ENCODE measurements around the gene LIPC.
"Not testable (repeated sequence)": the region's sequence is repeated elsewhere in the genome, so short reads cannot be mapped to it uniquely, and the experiment has no call there.

The LIPC gene

DNA sequence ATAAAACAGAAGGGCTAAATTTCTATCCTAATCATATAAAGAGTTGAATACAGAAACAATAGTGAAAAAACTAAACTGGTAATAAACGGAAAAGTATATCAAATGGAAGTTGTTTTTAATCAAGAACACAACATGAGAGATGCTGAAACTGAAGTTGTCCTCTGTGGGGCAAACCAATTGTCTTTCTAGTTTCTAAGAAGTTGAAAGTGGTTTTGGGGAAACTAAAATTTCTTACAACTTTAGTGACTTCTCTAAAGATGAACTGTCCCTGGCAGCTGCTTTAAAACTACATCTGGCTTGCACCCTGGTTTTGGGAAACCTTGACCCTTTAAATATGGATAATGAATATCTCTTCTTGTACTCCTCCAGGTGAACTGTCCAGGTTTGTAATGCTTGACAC, 162.1 kb downstream of the LIPC start:
- no peak for DNase-seq

DNA sequence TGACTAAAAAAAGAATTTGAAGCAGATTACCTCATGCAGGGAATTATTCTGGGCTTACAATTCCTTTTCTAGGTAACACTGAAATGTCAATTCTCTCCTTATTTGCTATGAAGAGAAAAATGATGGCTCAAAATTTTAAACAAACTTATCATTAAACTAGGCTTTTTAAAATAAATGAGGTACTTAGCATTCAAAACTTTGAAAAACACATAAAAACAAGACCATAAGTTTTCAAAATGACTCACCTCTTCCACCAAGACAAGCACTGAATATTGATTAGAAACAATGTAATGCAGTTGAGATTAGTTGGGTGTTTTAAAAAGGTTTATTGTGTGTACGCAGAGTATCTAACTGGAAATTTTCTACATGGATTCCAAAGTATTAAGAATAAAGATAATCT, 163.1 kb downstream of the LIPC start:
- DNase-seq: no peak

DNA sequence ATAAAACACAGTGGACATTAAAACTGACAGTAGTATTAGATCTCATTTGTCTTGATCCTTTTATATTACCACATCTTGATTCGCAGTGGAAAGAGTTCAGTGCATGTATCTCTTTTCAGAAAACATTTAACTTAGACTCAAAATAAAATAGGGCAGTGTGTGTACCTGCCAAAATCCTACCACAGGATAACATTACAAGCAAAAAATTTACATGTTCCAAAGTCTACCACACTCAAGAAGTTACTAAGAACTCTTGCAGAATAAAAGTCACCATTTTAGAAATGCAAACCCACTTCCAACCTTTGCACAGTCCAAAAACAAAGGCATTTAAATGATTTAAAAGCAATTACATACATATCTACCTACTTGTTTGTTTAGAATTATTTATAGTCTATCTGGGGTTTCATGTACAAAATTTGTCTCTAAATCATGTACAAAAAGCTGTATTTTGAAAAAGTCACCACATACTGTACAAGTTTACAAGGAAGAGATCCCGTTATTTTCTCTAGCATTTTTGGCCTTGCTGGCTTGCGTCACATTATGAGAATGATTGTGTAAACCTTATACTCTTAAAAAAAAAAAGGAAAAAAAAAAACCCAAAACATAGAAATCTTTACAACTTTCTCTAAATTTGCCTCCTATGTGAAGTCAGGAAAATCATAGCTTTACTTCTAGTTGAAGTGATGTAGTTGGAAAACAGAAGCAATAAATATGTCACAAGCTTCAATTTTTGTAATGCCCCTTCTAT, 163.9 kb downstream of the LIPC start:
- no peak for DNase-seq

DNA sequence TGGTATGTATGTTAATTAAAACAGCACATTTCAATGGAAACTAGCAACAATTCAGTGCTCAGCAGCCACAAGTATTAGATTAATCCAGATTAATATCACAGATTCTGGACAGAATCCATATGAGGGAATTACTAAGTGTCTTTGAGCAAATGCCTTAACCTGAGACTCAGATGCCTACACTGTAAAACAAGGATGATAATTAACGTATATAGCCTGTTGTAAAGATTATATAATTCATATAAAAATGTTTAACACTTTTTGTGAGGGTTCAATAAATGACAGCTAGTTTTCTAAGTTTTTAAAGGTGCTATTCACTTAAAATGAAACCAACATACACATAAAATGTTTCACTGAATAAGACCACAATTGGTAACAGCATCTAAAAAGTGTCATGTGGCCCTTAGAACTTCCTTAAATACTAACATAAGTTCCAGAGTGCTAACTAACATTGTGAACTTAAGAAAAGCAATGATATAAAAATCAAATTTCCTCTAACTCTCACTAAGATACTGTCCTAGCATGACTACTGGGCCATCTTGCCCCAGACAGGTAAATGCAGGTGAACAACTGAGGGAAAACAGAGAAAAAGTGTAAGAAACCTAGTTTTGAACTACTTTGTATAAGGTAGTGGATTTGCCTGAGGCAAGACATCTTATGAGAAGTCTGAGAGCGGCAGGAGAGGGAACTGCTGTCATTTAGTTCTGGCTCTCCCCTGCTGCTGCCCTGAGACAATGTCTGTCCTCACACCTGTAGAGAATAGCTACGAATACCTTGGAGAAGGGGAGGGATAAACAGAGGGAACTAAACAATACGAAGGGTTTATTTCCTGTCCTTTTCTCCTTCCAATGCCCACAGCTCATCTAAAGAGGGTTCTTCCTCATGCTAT, 166.4 kb downstream of the LIPC start:
- no peak for DNase-seq

DNA sequence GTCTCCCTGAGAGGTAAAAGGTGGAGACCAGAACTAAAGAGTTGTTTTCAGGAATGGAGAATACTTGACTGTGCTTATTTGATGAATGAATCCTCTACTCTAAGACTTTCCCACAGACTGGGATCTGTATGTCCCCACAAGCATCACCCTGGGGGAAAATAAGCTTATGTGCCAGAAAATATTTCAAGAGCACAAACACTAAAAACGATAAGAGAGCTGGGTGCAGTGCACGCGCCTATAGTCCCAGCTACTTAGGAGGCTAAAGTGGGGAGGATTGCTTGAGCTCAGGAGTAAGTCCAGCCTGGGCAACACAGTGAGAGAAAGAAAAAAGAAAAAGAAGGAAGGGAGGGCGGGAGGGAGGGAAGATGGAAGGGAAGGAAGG, 167.0 kb downstream of the LIPC start:
- no peak for DNase-seq

GRCh38 chr15:58602823-58603222, 171.0 kb downstream of the LIPC start:
- no peak for DNase-seq

GRCh38 chr15:58603927-58604326, 172.1 kb downstream of the LIPC start:
- DNase-seq: not testable (repeated sequence)

GRCh38 chr15:58604455-58604923, 172.7 kb downstream of the LIPC start:
- no peak for DNase-seq

GRCh38 chr15:58605931-58606530, 174.2 kb downstream of the LIPC start:
- no peak for DNase-seq

DNA sequence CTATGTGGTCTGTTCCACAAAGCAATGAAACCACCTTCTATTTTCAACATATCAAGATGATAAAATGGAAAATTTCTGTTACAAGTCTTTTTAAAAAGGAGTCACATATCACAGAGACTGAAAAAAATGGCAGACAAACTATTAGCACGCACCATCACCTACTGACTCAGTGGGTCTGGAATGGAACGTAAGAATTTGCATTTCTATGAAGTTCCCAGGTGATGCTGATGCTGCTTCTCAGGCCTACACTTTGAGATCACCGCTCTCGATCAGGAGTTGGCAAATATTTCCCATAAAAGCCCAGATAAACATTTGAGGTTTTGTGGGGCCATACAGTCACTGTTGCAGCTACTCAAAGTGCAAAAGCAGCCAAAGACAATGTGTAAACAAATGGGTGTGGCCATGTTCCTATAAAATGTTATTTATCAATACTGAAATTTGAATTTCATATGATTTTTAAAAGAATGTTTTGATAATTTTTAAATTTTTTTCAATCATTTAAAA, 174.8 kb downstream of the LIPC start:
- DNase-seq: no peak

GRCh38 chr15:58608129-58608590, 176.4 kb downstream of the LIPC start:
- DNase-seq: no peak

GRCh38 chr15:58608711-58609110, 176.9 kb downstream of the LIPC start:
- DNase-seq: no peak

DNA sequence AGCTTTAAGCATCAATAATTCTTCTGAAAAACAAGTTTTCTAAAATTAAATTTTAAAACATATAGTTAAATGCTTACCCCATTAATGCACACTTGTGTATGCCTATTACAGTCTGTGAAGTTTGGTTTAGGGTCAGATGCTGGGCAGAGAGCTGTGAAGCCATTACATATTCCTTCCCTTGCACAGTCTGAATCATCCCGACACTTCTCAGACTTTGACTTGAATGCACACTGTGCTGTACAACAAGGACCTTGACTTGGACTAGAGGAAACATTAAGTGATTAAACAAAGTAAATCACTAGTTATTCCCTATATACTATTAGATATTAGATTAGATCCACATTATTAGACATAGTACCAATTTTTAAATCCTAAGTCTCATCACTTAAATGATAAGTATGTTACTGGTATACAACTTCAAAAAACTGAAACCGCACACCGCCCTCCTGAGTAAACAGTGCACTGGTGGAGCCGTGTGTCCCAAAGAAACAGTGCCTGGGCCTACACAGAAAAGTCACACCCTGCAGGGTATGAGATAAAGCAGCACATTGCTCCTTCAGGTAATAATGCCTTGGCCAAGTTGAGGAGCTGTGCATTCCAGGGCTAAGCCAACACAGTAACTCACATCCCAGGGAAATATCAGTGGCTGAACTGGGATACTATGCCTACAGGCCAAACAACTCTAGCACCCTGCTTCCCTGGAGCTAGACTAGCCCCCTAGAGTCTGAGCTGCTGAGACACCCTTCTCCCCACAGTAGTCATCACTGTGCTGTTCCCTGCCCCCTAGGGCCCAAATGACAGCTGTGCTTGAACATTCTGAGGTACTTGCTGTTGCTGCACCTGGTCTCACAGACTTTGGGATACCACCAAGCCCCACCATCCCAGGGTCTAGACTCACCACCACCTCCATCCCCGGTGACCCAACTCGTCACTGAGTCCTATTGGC, 180.2 kb downstream of the LIPC start:
- DNase-seq: no peak

DNA sequence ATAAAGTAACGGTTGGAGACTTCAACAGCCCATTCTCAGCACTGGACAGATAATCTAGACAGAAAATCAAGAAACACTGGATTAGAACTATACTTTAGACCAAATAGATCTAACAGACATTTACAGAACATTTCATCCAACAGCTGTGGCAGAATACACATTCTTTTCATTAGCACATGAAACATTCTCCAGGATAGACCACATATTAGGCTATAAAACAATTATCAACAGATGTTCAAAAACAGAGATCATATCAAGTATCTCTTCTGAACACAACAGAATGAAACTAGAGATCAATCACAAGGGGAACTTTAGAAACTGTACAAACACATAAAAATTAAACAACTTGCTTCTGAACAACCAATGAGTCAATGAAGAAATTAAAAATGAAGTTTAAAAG, 184.4 kb downstream of the LIPC start:
- DNase-seq: no peak
